ENCODE results near the gene TLE6. TPM values are rescaled to one million over a fixed set of nuclear protein-coding genes. Genes with fewer than 3 reads are reported as not detected.

The TLE6 gene
- total and polyA plus RNA-seq, 10 of the 15 experiments (the other 5 are each of a cell fraction or from before 2014, with no cell fraction given) = 2.7 to 13.8 (median 6.4) TPM

DNA sequence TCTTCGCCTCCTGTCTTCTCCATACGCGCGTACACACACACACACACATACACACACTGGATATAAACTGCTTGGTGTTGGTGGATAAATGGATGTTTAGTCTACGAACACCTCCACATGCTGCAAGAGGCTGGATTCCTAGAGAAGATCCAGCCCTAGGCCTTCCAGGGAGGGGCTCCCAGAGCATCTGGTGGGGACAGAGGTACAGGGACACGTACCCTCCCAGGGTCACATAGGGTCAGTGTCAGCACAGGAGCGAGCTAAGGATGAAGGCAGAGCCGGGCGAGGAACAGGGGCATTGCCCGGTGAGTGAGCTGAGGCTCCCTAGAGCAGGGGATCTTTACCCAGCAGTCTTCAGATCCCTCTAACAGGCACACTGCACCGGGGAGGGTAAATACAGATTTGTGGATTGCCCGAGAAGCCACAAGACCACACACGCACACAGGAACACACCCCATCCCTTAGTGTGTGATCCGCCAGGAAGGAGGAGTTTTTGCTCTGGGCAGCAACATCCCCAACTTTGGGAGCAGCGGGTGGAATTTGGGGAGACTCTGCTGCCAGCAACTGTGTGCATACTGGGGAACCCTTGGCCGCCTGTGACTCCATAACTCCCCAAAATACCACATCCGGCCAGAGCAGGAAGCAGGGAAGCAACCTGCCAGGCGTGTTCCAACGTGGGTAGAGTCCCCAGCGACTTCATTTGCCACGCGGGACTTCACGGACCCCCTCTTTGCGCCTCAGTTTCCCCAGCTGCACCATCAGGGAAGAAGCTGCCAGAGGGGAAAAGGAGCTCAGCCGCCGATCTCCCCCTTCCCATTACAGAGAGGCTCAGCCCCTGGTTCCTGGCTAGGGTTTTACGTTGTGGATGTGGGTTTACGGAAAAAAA lies 57.5 kb downstream of the TLE6 start (continued):
- TF ChIP-seq, protein P1, sequence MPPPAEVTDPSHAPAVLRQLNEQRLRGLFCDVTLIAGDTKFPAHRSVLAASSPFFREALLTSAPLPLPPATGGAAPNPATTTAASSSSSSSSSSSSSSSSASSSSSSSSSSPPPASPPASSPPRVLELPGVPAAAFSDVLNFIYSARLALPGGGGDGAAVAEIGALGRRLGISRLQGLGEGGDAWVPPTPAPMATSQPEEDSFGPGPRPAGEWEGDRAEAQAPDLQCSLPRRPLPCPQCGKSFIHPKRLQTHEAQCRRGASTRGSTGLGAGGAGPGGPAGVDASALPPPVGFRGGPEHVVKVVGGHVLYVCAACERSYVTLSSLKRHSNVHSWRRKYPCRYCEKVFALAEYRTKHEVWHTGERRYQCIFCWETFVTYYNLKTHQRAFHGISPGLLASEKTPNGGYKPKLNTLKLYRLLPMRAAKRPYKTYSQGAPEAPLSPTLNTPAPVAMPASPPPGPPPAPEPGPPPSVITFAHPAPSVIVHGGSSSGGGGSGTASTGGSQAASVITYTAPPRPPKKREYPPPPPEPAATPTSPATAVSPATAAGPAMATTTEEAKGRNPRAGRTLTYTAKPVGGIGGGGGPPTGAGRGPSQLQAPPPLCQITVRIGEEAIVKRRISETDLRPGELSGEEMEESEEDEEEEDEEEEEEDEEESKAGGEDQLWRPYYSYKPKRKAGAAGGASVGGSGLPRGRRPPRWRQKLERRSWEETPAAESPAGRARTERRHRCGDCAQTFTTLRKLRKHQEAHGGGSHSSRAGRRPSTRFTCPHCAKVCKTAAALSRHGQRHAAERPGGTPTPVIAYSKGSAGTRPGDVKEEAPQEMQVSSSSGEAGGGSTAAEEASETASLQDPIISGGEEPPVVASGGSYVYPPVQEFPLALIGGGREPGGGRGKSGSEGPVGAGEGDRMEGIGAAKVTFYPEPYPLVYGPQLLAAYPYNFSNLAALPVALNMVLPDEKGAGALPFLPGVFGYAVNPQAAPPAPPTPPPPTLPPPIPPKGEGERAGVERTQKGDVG (CRISPR knock-in tag; IDR thresholded peaks at IDR 0.05) = no peak
- TF ChIP-seq ETV6 (conservative IDR thresholded peaks at IDR 0.05 in 1 of 2, IDR thresholded peaks at IDR 0.05 in 1 of 2; ENCODE audit: borderline replicate concordance in 1 of 2, low read depth in 1 of 2) = no peak
- no peak for TF ChIP-seq PAX8 (IDR thresholded peaks at IDR 0.05)
- peak; percentile 79 for TF ChIP-seq GABPA (IDR thresholded peaks at IDR 0.05; ENCODE audit: low read depth)
- no peak; the same call in 1 of the 2 replicates for TF ChIP-seq ZNF217 (IDR thresholded peaks at IDR 0.05)
- TF ChIP-seq TAF1 (IDR thresholded peaks at IDR 0.05; ENCODE audit: borderline replicate concordance, low read depth, low read length) = 0 out of 2 replicates have a peak, but pooled peaks have one; percentile 23
- TF ChIP-seq RUNX3 (IDR thresholded peaks at IDR 0.05; ENCODE audit: low read length) = peak; percentile 86
- TF ChIP-seq, protein P2, sequence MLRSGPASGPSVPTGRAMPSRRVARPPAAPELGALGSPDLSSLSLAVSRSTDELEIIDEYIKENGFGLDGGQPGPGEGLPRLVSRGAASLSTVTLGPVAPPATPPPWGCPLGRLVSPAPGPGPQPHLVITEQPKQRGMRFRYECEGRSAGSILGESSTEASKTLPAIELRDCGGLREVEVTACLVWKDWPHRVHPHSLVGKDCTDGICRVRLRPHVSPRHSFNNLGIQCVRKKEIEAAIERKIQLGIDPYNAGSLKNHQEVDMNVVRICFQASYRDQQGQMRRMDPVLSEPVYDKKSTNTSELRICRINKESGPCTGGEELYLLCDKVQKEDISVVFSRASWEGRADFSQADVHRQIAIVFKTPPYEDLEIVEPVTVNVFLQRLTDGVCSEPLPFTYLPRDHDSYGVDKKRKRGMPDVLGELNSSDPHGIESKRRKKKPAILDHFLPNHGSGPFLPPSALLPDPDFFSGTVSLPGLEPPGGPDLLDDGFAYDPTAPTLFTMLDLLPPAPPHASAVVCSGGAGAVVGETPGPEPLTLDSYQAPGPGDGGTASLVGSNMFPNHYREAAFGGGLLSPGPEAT (IDR thresholded peaks at IDR 0.05; ENCODE audit: low read depth) = peak; percentile 81
- TF ChIP-seq TBL1XR1 (IDR thresholded peaks at IDR 0.05; ENCODE audit: low read depth, low read length) = no peak

Measured in GM12878 (cell line).